Thyroid gland (tissue), 4 donors: ENCODE data around the gene NUDT1. TPM values are rescaled to one million over a fixed set of nuclear protein-coding genes. Genes with fewer than 3 reads are reported as not detected.
A peak's percentile ranks its signal among the peaks of the same experiment; 100 is the strongest.

Source experiments
- DNase-seq, 2 donors: peaks; one replicate each; pipeline ENCODE4 v3.0.0-alpha.2; 2019
- H3K27ac ChIP-seq, 3 donors: fragments of 200-600 bp; sonication (generic); 1 replicate in 2 of 3; 2 replicates in 1 of 3; pipeline ENCODE4 v1.5.1; 2016 to 2019; ENCODE audit warnings: mild to moderate bottlenecking in 1 of 3, moderate library complexity in 1 of 3
- H3K27me3 ChIP-seq: fragments of 200-600 bp; sonication (generic); one replicate; pipeline ENCODE4 v1.5.1; 2019
- H3K36me3 ChIP-seq, 2 donors: fragments of 200-600 bp; sonication (generic); one replicate each; pipeline ENCODE4 v1.5.1; 2016 to 2019
- H3K4me1 ChIP-seq, 2 donors: fragments of 200-600 bp; sonication (generic); one replicate each; pipeline ENCODE4 v1.5.1; 2017 to 2019
- H3K4me3 ChIP-seq, 3 donors: fragments of 200-600 bp; sonication (generic); replicated peaks in 1 of 3; 1 replicate in 2 of 3; 2 replicates in 1 of 3; pipeline ENCODE4 v1.5.1; 2016; ENCODE audit warnings: mild to moderate bottlenecking in 1 of 3
- H3K9me3 ChIP-seq: fragments of 200-600 bp; sonication (generic); one replicate; pipeline ENCODE4 v1.5.1; 2017
- POLR2A ChIP-seq, 2 donors: fragments of 450-650 bp; IDR thresholded peaks; one replicate each; pipeline ENCODE4 v1.6.1; 2017; ENCODE audit warnings: antibody characterized with exemption in 2 of 2, mild to moderate bottlenecking in 2 of 2, moderate library complexity in 1 of 2
- WGBS, 2 donors: methylation state at CpG; one replicate each; pipeline ENCODE4 v1.1.5; 2017; 5-methylcytosine and 5-hydroxymethylcytosine counted together
- intact Hi-C: fragments of 100-400 bp; cut with DNase I; formaldehyde crosslinking; loops from one replicate; pipeline ENCODE4 v1.15.1; 2023
- total RNA-seq, 4 donors: library from RNA; depleted of rRNA; stranded (reverse); fragments of >200 nt; gene quantifications; one replicate each; pipeline ENCODE4 v1.2.3, GENCODE V29; 2016
- TF ChIP-seq, protein P1 (sequence below), 6 experiments: fragments of 200-600 bp in 3 of 6; fragments of 450-650 bp in 3 of 6; sonication (generic) in 3 of 6; IDR thresholded peaks; one replicate each; pipeline ENCODE4 v1.5.1; 2016 to 2019; ENCODE audit warnings: antibody characterized with exemption in 6 of 6, mild to moderate bottlenecking in 2 of 6, inconsistent platforms in 1 of 6, moderate library complexity in 1 of 6

NUDT1 gene
- total RNA-seq, 4 donors from 2014 or later, result 7.0 to 11.9 (median 9.8) TPM

DNA sequence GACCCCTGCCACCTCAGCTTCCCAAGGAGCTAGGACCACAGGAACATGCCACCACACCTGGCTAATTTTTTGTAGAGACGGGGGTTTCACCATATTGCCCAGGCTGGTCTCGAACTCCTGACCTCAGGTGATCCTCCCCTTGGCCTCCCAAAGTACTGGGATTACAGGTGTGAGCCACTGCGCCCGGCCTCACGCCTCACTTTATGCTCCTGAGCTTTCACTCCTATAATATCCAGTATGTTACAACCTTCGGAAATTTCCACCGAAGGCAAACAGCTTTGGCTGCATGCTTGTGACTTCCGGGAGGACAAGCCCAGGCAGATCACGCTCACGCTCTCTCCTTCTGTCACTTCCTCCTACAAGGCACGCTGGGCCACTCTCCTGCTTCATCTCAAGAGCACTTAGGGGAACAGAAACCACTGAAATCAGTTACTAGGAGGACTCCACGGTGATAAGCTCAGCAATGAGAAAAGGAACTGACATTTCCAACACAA is 4.9 kb upstream of the NUDT1 start:
- no peak overlapping the region for H3K27ac ChIP-seq
- intact Hi-C loops, result no loop called here
- no peak overlapping the region for H3K4me3 ChIP-seq
- DNase-seq, result no peak
- H3K9me3 ChIP-seq, result no peaks in the 10 kb centered on the region
- no peak for TF ChIP-seq POLR2A (IDR thresholded peaks at IDR 0.05)
- TF ChIP-seq, protein P1, sequence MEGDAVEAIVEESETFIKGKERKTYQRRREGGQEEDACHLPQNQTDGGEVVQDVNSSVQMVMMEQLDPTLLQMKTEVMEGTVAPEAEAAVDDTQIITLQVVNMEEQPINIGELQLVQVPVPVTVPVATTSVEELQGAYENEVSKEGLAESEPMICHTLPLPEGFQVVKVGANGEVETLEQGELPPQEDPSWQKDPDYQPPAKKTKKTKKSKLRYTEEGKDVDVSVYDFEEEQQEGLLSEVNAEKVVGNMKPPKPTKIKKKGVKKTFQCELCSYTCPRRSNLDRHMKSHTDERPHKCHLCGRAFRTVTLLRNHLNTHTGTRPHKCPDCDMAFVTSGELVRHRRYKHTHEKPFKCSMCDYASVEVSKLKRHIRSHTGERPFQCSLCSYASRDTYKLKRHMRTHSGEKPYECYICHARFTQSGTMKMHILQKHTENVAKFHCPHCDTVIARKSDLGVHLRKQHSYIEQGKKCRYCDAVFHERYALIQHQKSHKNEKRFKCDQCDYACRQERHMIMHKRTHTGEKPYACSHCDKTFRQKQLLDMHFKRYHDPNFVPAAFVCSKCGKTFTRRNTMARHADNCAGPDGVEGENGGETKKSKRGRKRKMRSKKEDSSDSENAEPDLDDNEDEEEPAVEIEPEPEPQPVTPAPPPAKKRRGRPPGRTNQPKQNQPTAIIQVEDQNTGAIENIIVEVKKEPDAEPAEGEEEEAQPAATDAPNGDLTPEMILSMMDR (IDR thresholded peaks at IDR 0.05), result no peak
- whole genome bisulfite sequencing, 2 donors, result 80 to 86% methylated on average over 12 of the region's 12 CpGs
- peaks cover 23 to 31% of the 10 kb centered on the region in 2 donors for H3K36me3 ChIP-seq
- no peaks in the 10 kb centered on the region for H3K27me3 ChIP-seq
- H3K4me1 ChIP-seq, result peaks cover 13 to 15% of the 10 kb centered on the region in 2 donors

DNA sequence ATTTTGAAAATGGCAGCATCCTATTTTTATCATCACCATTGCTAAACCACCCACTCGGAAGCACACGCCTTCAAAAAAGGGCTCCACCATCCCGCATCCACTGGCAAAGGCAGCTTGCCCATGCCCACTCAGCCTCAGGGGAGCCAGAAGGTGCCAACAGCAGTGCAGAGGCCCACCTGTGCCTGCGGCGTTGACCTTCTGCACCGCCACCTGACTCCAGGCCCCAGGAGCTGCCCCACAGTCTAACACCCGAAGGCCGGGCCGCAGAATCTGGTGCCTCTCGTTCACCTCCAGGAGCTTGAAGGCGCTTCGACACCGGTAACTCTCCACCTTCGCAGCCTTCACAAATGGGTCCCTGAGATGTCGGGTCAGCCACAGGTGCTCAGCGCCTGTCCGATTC is 2.8 kb upstream of the NUDT1 start:
- no peak overlapping the region for H3K27ac ChIP-seq
- intact Hi-C loops, result no loop called here
- H3K9me3 ChIP-seq, result no peaks in the 10 kb centered on the region
- no peaks in the 10 kb centered on the region for H3K27me3 ChIP-seq
- H3K4me1 ChIP-seq, result peaks cover 9 to 17% of the 10 kb centered on the region in 2 donors
- no peak for DNase-seq
- TF ChIP-seq, protein P1 (IDR thresholded peaks at IDR 0.05), result no peak
- no peak for TF ChIP-seq POLR2A (IDR thresholded peaks at IDR 0.05)
- 96 to 98% methylated on average over 12 to 17 of the region's 17 CpGs for WGBS, 2 donors
- peaks cover 23 to 31% of the 10 kb centered on the region in 2 donors for H3K36me3 ChIP-seq
- no peak overlapping the region for H3K4me3 ChIP-seq

DNA sequence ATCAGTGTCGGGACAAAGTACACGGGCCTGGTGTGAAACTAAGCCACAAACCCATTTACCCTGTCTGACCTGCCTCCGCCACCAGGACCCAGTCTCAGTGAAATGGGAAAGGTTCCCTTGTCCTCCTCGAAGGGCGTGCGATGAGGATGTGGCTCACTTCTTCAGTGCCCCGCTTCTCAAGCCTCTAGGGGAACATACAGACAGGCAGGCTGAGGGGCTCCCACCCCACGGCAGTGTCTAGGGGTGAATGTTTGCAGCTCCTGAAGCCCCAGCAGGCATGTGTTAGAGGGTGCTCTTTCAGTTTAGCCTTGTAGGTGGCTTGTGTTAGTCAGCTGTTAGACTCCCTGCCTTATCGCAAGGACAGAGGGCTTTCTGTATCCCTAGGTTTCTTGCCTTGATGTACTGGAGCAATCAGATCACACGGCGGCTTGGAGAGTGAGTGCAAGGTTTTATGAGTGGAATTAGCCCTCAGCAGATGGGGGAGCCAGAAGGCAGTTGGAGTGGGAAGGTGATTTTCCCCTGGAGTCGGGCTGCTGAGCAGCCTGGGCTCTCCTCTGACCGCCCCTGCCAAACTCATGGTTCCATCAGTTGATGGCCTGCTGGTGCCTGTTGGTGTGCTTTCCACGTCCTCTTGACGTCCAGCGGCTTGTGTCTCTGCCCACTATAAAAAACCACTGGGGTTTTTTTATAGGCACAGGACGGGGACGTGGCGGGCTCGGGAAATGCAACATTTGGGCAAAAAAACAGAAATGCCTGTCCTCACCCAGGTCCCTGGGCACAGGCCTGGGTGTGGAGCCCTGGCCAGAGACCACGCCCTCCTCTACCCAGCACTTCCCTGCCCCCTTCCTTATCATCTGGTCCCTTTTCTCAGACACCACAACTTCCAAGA is 759 bp downstream of the NUDT1 start:
- no peaks in the 10 kb centered on the region for H3K9me3 ChIP-seq
- TF ChIP-seq POLR2A (IDR thresholded peaks at IDR 0.05), result no peak
- TF ChIP-seq, protein P1 (IDR thresholded peaks at IDR 0.05), result no peak
- 17 to 21% methylated on average over 19 to 20 of the region's 21 CpGs for WGBS, 2 donors
- intact Hi-C loops, result loop anchor here (10.0 kb wide), 1 partner anchor 112 kb away; the partner anchor contains the start of gene EIF3B
- DNase-seq, result no peak
- H3K27me3 ChIP-seq, result no peaks in the 10 kb centered on the region
- peaks cover 9 to 17% of the 10 kb centered on the region in 2 donors for H3K4me1 ChIP-seq
- H3K27ac ChIP-seq, result no peak overlapping the region
- peak overlapping the region in 1 of 3 donors; percentile 97 for H3K4me3 ChIP-seq
- peaks cover 13 to 14% of the 10 kb centered on the region in 2 donors for H3K36me3 ChIP-seq

DNA sequence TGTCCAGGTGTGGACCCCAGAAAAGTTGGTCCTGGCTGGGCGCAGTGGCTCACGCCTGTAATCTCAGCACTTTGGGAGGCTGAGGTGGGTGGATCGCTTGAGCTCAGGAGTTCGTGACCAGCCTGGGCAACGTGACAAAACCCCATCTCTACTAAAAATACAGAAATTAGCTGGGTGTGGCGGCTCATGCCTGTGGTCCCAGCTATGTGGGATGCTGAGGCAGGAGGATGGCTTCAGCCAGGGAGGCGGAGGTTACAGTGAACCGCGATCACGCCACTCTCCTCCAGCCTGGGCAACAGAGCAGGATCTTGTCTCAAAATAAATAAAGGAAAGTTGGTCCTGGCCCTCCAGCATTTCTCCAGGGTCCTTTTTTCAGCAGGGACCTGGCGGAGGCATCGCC is 1.4 kb downstream of the NUDT1 start:
- no peak overlapping the region for H3K27ac ChIP-seq
- peaks cover 7 to 8% of the 10 kb centered on the region in 2 donors for H3K36me3 ChIP-seq
- no peak overlapping the region for H3K4me3 ChIP-seq
- no peaks in the 10 kb centered on the region for H3K27me3 ChIP-seq
- intact Hi-C loops, result loop anchor here (10.0 kb wide), 1 partner anchor 111 kb away; the partner anchor contains the start of gene EIF3B
- no peaks in the 10 kb centered on the region for H3K9me3 ChIP-seq
- TF ChIP-seq POLR2A (IDR thresholded peaks at IDR 0.05), result no peak
- TF ChIP-seq, protein P1 (IDR thresholded peaks at IDR 0.05), result no peak
- no peak for DNase-seq
- WGBS, 2 donors, result 78 to 86% methylated on average over 12 of the region's 12 CpGs
- H3K4me1 ChIP-seq, result peaks cover 9 to 17% of the 10 kb centered on the region in 2 donors
